Mesenchymal stem cell (in vitro differentiated cells and primary cell): ENCODE data around the gene JDP2.

Experiments used
- DNase-seq: peaks from one replicate; pipeline ENCODE4 v3.0.0-alpha.2; 2013
- H2AFZ ChIP-seq: one replicate; pipeline ENCODE4 v1.6.1; 2013; ENCODE audit warnings: low read depth, mild to moderate bottlenecking, control low read depth, inconsistent platforms, low read length, moderate library complexity
- H2AK5ac ChIP-seq: 2 replicates; pipeline ENCODE4 v1.6.1; 2013; ENCODE audit warnings: low read length, moderate library complexity, mild to moderate bottlenecking, inconsistent platforms; ENCODE audit not compliant: severe bottlenecking
- H2BK120ac ChIP-seq: one replicate; pipeline ENCODE4 v1.6.1; 2013; ENCODE audit warnings: low read depth, mild to moderate bottlenecking, inconsistent platforms, low read length, moderate library complexity
- H2BK12ac ChIP-seq, 2 experiments: one replicate each; pipeline ENCODE4 v1.6.1; 2013; ENCODE audit warnings: inconsistent platforms in 2 of 2, low read length in 2 of 2, mild to moderate bottlenecking in 2 of 2, moderate library complexity in 2 of 2, control low read depth in 1 of 2
- H2BK15ac ChIP-seq: one replicate; pipeline ENCODE4 v1.6.1; 2013; ENCODE audit warnings: mild to moderate bottlenecking, low read depth, inconsistent platforms; ENCODE audit not compliant: poor library complexity, severe bottlenecking
- H2BK5ac ChIP-seq: 2 replicates; pipeline ENCODE4 v1.6.1; 2013; ENCODE audit warnings: low read depth, mild to moderate bottlenecking, low read length, control low read depth, inconsistent platforms; ENCODE audit not compliant: poor library complexity, severe bottlenecking
- H3K14ac ChIP-seq, 2 experiments: one replicate each; pipeline ENCODE4 v1.6.1; 2013; ENCODE audit warnings: inconsistent platforms in 2 of 2, low read length in 2 of 2, control low read depth in 1 of 2, mild to moderate bottlenecking in 1 of 2, moderate library complexity in 1 of 2
- H3K18ac ChIP-seq, 2 experiments: one replicate each; pipeline ENCODE4 v1.6.1; 2013; ENCODE audit warnings: inconsistent platforms in 2 of 2, low read length in 2 of 2, control low read depth in 1 of 2, low read depth in 1 of 2, mild to moderate bottlenecking in 1 of 2
- H3K23ac ChIP-seq, 2 experiments: one replicate each; pipeline ENCODE4 v1.6.1; 2013; ENCODE audit warnings: inconsistent platforms in 2 of 2, low read length in 2 of 2, mild to moderate bottlenecking in 2 of 2, moderate library complexity in 2 of 2, control low read depth in 1 of 2
- H3K27ac ChIP-seq: 2 replicates; pipeline ENCODE4 v1.5.1; 2013; ENCODE audit warnings: mild to moderate bottlenecking, moderate library complexity, low read length, control low read depth, inconsistent platforms; ENCODE audit not compliant: poor library complexity, severe bottlenecking
- H3K27me3 ChIP-seq, 2 experiments: 2 replicates each; pipeline versions ENCODE4 v1.6.1 to v1.7.0; 2013; ENCODE audit warnings: low read length in 2 of 2, mild to moderate bottlenecking in 2 of 2, moderate library complexity in 2 of 2, control low read depth in 1 of 2, inconsistent platforms in 1 of 2; ENCODE audit not compliant: control insufficient read depth in 1 of 2, insufficient read depth in 1 of 2
- H3K36me3 ChIP-seq, 2 experiments: 2 replicates each; pipeline versions ENCODE4 v1.6.1 to v1.7.0; 2013; ENCODE audit warnings: low read length in 2 of 2, control low read depth in 1 of 2, inconsistent platforms in 1 of 2, low read depth in 1 of 2, mild to moderate bottlenecking in 1 of 2; ENCODE audit not compliant: insufficient read depth in 2 of 2, control insufficient read depth in 1 of 2
- H3K4ac ChIP-seq, 2 experiments: one replicate each; pipeline ENCODE4 v1.6.1; 2013; ENCODE audit warnings: inconsistent platforms in 2 of 2, low read length in 2 of 2, mild to moderate bottlenecking in 2 of 2, moderate library complexity in 2 of 2, control low read depth in 1 of 2, low read depth in 1 of 2
- H3K4me1 ChIP-seq: 2 replicates; pipeline ENCODE4 v1.6.1; 2013; ENCODE audit warnings: low read depth, low read length, control low read depth; ENCODE audit not compliant: control insufficient read depth, insufficient read depth
- H3K4me2 ChIP-seq: 2 replicates; pipeline ENCODE4 v1.6.1; 2013; ENCODE audit warnings: low read length, mild to moderate bottlenecking, inconsistent platforms; ENCODE audit not compliant: poor library complexity, severe bottlenecking
- H3K4me3 ChIP-seq, 2 experiments: 2 replicates each; pipeline versions ENCODE4 v1.5.1 to v1.7.0; 2013; ENCODE audit warnings: low read length in 2 of 2, mild to moderate bottlenecking in 2 of 2, control low read depth in 1 of 2, low read depth in 1 of 2; ENCODE audit not compliant: insufficient read depth in 1 of 2
- H3K79me1 ChIP-seq: replicated peaks from 2 replicates; pipeline ENCODE4 v1.6.1; 2013; ENCODE audit warnings: mild to moderate bottlenecking, control low read depth, low read length, inconsistent platforms; ENCODE audit not compliant: poor library complexity, severe bottlenecking
- H3K9ac ChIP-seq: 2 replicates; pipeline ENCODE4 v1.7.0; 2013; ENCODE audit warnings: mild to moderate bottlenecking, low read length, moderate library complexity
- H3K9me3 ChIP-seq: 2 replicates; pipeline ENCODE4 v1.7.0; 2013; ENCODE audit warnings: mild to moderate bottlenecking, low read length; ENCODE audit not compliant: control insufficient read depth
- H4K8ac ChIP-seq: one replicate; pipeline ENCODE4 v1.6.1; 2013; ENCODE audit warnings: inconsistent platforms, mild to moderate bottlenecking, low read length, moderate library complexity
- H4K91ac ChIP-seq: one replicate; pipeline ENCODE4 v1.6.1; 2013; ENCODE audit warnings: mild to moderate bottlenecking, low read length, inconsistent platforms
- WGBS: methylation state at CpG from one replicate; pipeline ENCODE4 v1.1.7; 2013; ENCODE audit warnings: mixed read lengths; 5-methylcytosine and 5-hydroxymethylcytosine counted together

Gene JDP2

DNA sequence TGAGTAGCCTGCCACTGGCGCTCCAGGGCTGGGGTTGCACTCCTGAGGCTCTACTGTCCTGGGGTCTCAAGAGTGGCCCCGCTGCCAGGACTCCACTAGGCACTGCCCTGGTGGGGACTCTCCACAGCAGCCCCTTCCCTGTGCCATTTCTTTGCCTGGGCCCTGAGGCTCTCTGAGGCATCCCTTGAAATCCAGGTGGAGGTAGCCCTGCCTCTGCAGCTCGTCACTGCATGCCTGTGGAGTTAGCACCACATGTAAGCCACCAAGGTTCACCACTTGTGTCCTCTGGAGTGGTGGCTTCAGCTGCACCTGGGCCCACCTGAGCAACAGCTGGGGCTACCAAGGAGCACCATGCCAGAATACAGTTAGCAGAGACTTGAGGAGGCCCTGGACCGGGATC lies 54.5 kb downstream of the JDP2 start:
- Histone ChIP-seq H4K8ac (no peak overlapping the region), H3K79me1 (no peaks in the 10 kb centered on the region), H3K36me3 (peaks cover 0 to under 1% of the 10 kb centered on the region in 2 experiments), H2AK5ac (no peak overlapping the region), H3K27ac (no peak overlapping the region), H2BK5ac (no peak overlapping the region), H3K23ac (no peak overlapping the region), H3K4me2 (no peak overlapping the region), H3K27me3 (peaks cover 9 to 13% of the 10 kb centered on the region in 2 experiments), H2BK15ac (no peak overlapping the region), H3K9me3 (no peaks in the 10 kb centered on the region), H3K18ac (no peak overlapping the region), H2BK120ac (no peak overlapping the region), H3K4me3 (no peak overlapping the region), H4K91ac (no peak overlapping the region), H2AFZ (no peak overlapping the region), H3K4ac (no peak overlapping the region), H2BK12ac (no peak overlapping the region), H3K14ac (no peak overlapping the region), H3K4me1 (no peaks in the 10 kb centered on the region), H3K9ac (no peak overlapping the region)
- DNase-seq = no peak
- 93% methylated on average over 3 of the region's 4 CpGs for whole genome bisulfite sequencing

DNA sequence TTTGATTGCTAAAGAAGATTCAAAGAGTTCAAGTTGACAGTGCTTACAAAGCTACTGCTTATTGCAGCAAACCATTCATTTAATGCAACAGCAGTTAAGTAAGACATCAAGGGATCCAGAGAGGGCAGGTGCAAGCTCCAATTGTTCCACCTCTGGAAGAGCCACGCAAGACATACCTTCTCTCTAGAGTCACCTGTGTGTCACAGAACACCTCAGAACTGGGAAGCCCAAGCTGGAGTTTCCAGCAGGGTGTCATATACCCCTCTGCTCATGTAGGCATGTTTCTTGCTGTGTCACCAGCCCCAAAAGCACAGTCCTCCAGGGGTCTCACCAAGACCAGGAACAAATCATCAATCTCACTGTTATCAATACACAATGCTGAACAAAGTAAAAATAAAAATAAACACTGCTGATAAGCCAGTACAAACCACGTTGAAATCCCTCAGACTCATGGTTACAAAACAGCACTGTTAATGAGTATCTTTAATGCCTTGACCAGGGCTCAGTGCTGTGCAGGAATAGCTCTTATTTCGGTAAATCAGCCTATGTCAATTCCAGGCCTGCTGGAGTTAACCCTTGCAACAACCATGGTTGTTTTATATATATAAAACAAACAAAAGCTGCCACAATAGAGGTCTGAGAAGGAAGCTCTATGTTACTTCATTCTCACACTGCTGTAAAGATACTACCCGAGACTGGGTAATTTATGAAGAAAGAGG lies 57.0 kb downstream of the JDP2 start:
- Histone ChIP-seq H3K27ac (no peak overlapping the region), H4K8ac (no peak overlapping the region), H2BK5ac (no peak overlapping the region), H3K23ac (no peak overlapping the region), H3K9me3 (no peaks in the 10 kb centered on the region), H2BK120ac (no peak overlapping the region), H2BK15ac (no peak overlapping the region), H3K4me1 (no peaks in the 10 kb centered on the region), H3K9ac (no peak overlapping the region), H3K14ac (no peak overlapping the region), H3K36me3 (no peaks in the 10 kb centered on the region), H3K27me3 (peaks cover 9 to 13% of the 10 kb centered on the region in 2 experiments), H2AFZ (no peak overlapping the region), H4K91ac (no peak overlapping the region), H3K4ac (no peak overlapping the region), H3K18ac (no peak overlapping the region), H2AK5ac (no peak overlapping the region), H3K4me3 (no peak overlapping the region), H2BK12ac (no peak overlapping the region), H3K4me2 (no peak overlapping the region), H3K79me1 (no peaks in the 10 kb centered on the region)
- no peak for DNase-seq
- 68% methylated on average over 3 of the region's 4 CpGs for WGBS

DNA sequence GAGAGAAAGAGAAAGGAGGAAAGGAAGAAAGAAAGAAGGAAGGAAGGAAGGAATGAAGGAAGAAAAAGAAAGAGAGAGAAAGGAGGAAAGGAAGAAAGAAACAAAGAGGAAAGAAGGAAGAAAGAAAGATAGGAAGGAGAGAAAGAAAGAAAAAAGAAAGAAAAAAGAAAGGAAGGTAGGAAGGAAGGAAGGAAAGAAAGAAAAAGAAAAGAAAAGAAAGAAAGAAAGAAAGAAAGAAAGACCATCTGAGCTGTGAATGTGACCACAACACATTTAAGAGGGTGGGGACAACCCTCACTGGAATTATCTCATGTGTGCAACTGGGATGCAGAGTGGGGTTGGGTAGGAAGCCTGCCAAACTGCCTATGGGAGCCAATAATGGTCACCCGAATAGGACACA lies 58.5 kb downstream of the JDP2 start:
- H4K8ac ChIP-seq = no peak overlapping the region
- H3K14ac ChIP-seq = no peak overlapping the region
- DNase-seq = no peak
- no peak overlapping the region for H3K9ac ChIP-seq
- H3K79me1 ChIP-seq = no peaks in the 10 kb centered on the region
- no peak overlapping the region for H3K4ac ChIP-seq
- H3K4me2 ChIP-seq = no peak overlapping the region
- no peak overlapping the region for H2BK12ac ChIP-seq
- H3K36me3 ChIP-seq = no peaks in the 10 kb centered on the region
- no peaks in the 10 kb centered on the region for H3K4me1 ChIP-seq
- H3K9me3 ChIP-seq = no peaks in the 10 kb centered on the region
- H3K23ac ChIP-seq = no peak overlapping the region
- no CpG with 5 or more reads among the region's 1 CpG for WGBS
- H3K27me3 ChIP-seq = peaks cover 8 to 9% of the 10 kb centered on the region in 2 experiments
- H2BK120ac ChIP-seq = no peak overlapping the region
- H3K4me3 ChIP-seq = no peak overlapping the region
- H2BK5ac ChIP-seq = no peak overlapping the region
- H2AK5ac ChIP-seq = no peak overlapping the region
- no peak overlapping the region for H2AFZ ChIP-seq
- H3K18ac ChIP-seq = no peak overlapping the region
- peak overlapping the region; percentile 45 for H2BK15ac ChIP-seq
- H4K91ac ChIP-seq = no peak overlapping the region
- no peak overlapping the region for H3K27ac ChIP-seq

DNA sequence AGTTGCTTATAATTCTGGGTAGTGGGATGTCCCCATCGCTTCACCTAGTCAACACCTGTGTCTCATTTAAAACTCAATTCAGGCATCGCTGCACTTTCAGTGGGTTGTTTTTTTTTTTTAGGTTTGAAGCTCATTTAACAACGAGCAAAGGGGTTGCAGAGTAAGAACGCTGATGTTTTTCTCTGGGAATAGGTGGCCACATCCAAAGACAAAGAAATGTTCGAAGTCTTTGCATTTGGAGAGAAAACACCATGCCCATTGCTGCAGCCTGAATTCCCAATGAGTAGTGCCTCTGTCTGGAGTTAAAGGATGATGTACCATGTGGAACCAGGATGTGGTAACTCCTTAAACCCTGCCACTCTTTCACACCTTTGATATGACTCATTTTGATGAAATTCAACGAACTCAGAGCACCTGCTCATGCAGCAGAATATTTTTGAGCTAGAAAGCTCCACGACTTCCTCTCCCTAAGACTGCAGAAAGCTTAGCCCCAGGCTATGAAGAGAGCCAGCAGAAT lies 59.4 kb downstream of the JDP2 start:
- no peaks in the 10 kb centered on the region for H3K36me3 ChIP-seq
- H3K4ac ChIP-seq = no peak overlapping the region
- DNase-seq = no peak
- no peak overlapping the region for H2BK5ac ChIP-seq
- H2BK120ac ChIP-seq = no peak overlapping the region
- H3K23ac ChIP-seq = no peak overlapping the region
- H4K8ac ChIP-seq = no peak overlapping the region
- H3K4me1 ChIP-seq = no peaks in the 10 kb centered on the region
- no peak overlapping the region for H3K4me3 ChIP-seq
- no peak overlapping the region for H2AK5ac ChIP-seq
- H3K79me1 ChIP-seq = no peaks in the 10 kb centered on the region
- WGBS = 79% methylated on average over 7 of the region's 7 CpGs
- no peak overlapping the region for H3K18ac ChIP-seq
- no peak overlapping the region for H3K14ac ChIP-seq
- H3K9ac ChIP-seq = no peak overlapping the region
- no peak overlapping the region for H3K4me2 ChIP-seq
- no peak overlapping the region for H4K91ac ChIP-seq
- H2BK12ac ChIP-seq = no peak overlapping the region
- H3K9me3 ChIP-seq = no peaks in the 10 kb centered on the region
- H3K27ac ChIP-seq = no peak overlapping the region
- H2BK15ac ChIP-seq = no peak overlapping the region
- H3K27me3 ChIP-seq = peaks cover 8 to 9% of the 10 kb centered on the region in 2 experiments
- no peak overlapping the region for H2AFZ ChIP-seq
